HG03196 (cell line): ENCODE measurements around the gene FGF22.
A peak's percentile ranks its signal among the peaks of the same experiment; 100 is the strongest.
"Not testable (repeated sequence)": the region's sequence is repeated elsewhere in the genome, so short reads cannot be mapped to it uniquely, and the experiment has no call there.

ENCODE experiments used
- ATAC-seq: cut with Tn5 transposase; IDR thresholded peaks from one replicate; pipeline ENCODE4 v1.9.1; 2021; ENCODE audit not compliant: unreplicated experiment

Gene FGF22

GRCh38 chr19:639253-640160, at the start of gene FGF22:
Gene FGF22, plus strand, starts transcription at chr19:639879. Its CDS starts 47 bp downstream, at chr19:639926.
- peak; percentile 38 for ATAC-seq

GRCh38 chr19:590396-590745, 49.3 kb upstream of the FGF22 start:
- ATAC-seq = no peak

- no peak for ATAC-seq
These were observed 49.0 kb upstream of the FGF22 start for GRCh38 chr19:590750-591098.

- ATAC-seq = no peak
These were observed 48.4 kb upstream of the FGF22 start for GRCh38 chr19:591099-591958.

GRCh38 chr19:592101-592500, 47.6 kb upstream of the FGF22 start:
- no peak for ATAC-seq

- no peak for ATAC-seq
These were observed 46.6 kb upstream of the FGF22 start for GRCh38 chr19:593055-593454.

GRCh38 chr19:593505-593904, 46.2 kb upstream of the FGF22 start:
- no peak for ATAC-seq

GRCh38 chr19:594265-594870, 45.3 kb upstream of the FGF22 start:
- ATAC-seq = no peak

- ATAC-seq = no peak
These were observed 44.1 kb upstream of the FGF22 start for GRCh38 chr19:595326-596262.

- ATAC-seq = no peak
These were observed 43.4 kb upstream of the FGF22 start for GRCh38 chr19:596263-596655.

GRCh38 chr19:597406-598315, 42.0 kb upstream of the FGF22 start:
- no peak for ATAC-seq

GRCh38 chr19:601310-601709, 38.4 kb upstream of the FGF22 start:
- ATAC-seq = no peak

- ATAC-seq = no peak
These were observed 37.9 kb upstream of the FGF22 start for GRCh38 chr19:601790-602189.

GRCh38 chr19:602391-603301, 37.0 kb upstream of the FGF22 start:
- ATAC-seq = no peak

- not testable (repeated sequence) for ATAC-seq
These were observed 36.4 kb upstream of the FGF22 start for GRCh38 chr19:603302-603639.

GRCh38 chr19:603779-604178, 35.9 kb upstream of the FGF22 start:
- ATAC-seq = not testable (repeated sequence)

- no peak for ATAC-seq
These were observed 35.3 kb upstream of the FGF22 start for GRCh38 chr19:604355-604754.
